ENCODE results near the gene HAL. TPM values are rescaled to one million over a fixed set of nuclear protein-coding genes. Genes with fewer than 3 reads are reported as not detected.

HAL gene
- total and polyA plus RNA-seq, 2 of the 13 experiments (the other 11 are each of a cell fraction or from before 2014, with no cell fraction given) = 0.89 to 37.8 TPM

- Histone ChIP-seq H3K27ac (ENCODE audit: extremely low read length, insufficient read depth, low read length) (peak within 1 kb of the TSS; percentile 88), H3K4me1 (ENCODE audit: insufficient read depth, low read length) (peaks cover 53% of the 10 kb centered on the region), H3K79me2 (ENCODE audit: insufficient read depth, low read length) (peaks cover 15% of the 10 kb centered on the region), H3K9ac (ENCODE audit: insufficient read depth, low read depth, low read length) (peak within 1 kb of the TSS; percentile 85), H3K4me3 (replicated peaks in 1 of 3; ENCODE audit: insufficient read depth in 1 of 3, low read depth in 2 of 3, low read length in 3 of 3) (peak within 1 kb of the TSS; percentile 72 to 92 (median 86)), H3K36me3 (replicated peaks in 1 of 2; ENCODE audit: control insufficient read depth in 1 of 2, insufficient read depth in 2 of 2, low read length in 2 of 2) (no peaks in the 10 kb centered on the region), H3K27me3 (ENCODE audit: control insufficient read depth in 1 of 2, insufficient read depth in 2 of 2, low read length in 2 of 2) (no peaks in the 10 kb centered on the region; a peak in 1 of 5 replicates), H4K20me1 (ENCODE audit: insufficient read depth, low read length) (no peaks in the 10 kb centered on the region), H3K9me3 (ENCODE audit: low read length) (no peaks in the 10 kb centered on the region), H3K4me2 (ENCODE audit: low read depth, low read length) (peak within 1 kb of the TSS; percentile 94), H2AFZ (ENCODE audit: low read length) (no peak within 1 kb of the TSS)
- ChIA-PET POLR2A (interaction anchor here (0.5 to 4.7 kb wide), 16 partner anchors 10 to 330 kb away, joined by 3 to 92 read pairs (median 9); partner anchors contain the start of gene HAL), CTCF (ENCODE audit: low intra/inter-chr PET ratio, low total read pairs) (no interaction called here)
- intact Hi-C loops (cut with micrococcal nuclease; ENCODE audit: unreplicated experiment) = loop anchor here (2.0 kb wide), 1 partner anchor 53 kb away; the partner anchor contains the start of gene HAL
- in situ Hi-C loops (cut with HindIII; ENCODE audit: extremely low pct_ligation_motif_present, low pct_unique_long_range_greater_than_20kb) = no loop called here
- WGBS (ENCODE audit: low lambda C conversion rate) = no CpG with 5 or more reads among the region's 38 CpGs
- FAIRE-seq (peak; percentile 4), DNase-seq (ENCODE audit: low spot score) (peak; percentile 45), ATAC-seq (peak; percentile 83)
- BruUV-seq (replicated peaks) = no TSS peak
- 0 out of 2 replicates have a peak, but pooled peaks have one; percentile 47 for TF ChIP-seq AFF4 (CRISPR knock-in tag; IDR thresholded peaks at IDR 0.05)
- TF ChIP-seq EEA1 (CRISPR knock-in tag; IDR thresholded peaks at IDR 0.05; ENCODE audit: borderline replicate concordance) = no peak
- TF ChIP-seq ZBTB10 (CRISPR knock-in tag; IDR thresholded peaks at IDR 0.05; ENCODE audit: borderline replicate concordance) = 0 out of 2 replicates have a peak, but pooled peaks have one; percentile 26
- TF ChIP-seq RAD51 (IDR thresholded peaks at IDR 0.05; ENCODE audit: borderline replicate concordance) = no peak
- peak; percentile 86 for TF ChIP-seq HDAC1 (CRISPR knock-in tag; IDR thresholded peaks at IDR 0.05)
- TF ChIP-seq ZNF615 (CRISPR knock-in tag; IDR thresholded peaks at IDR 0.05; ENCODE audit: borderline replicate concordance) = no peak
- peak; percentile 20 for TF ChIP-seq NR2C2 (CRISPR knock-in tag; IDR thresholded peaks at IDR 0.05; ENCODE audit: borderline replicate concordance)
- no peak for TF ChIP-seq TBX3 (IDR thresholded peaks at IDR 0.05; ENCODE audit: borderline replicate concordance)
- TF ChIP-seq ATF3 (CRISPR knock-in tag; IDR thresholded peaks at IDR 0.05) = peak; percentile 19; the same call in 1 of the 2 replicates
- TF ChIP-seq, protein P1, sequence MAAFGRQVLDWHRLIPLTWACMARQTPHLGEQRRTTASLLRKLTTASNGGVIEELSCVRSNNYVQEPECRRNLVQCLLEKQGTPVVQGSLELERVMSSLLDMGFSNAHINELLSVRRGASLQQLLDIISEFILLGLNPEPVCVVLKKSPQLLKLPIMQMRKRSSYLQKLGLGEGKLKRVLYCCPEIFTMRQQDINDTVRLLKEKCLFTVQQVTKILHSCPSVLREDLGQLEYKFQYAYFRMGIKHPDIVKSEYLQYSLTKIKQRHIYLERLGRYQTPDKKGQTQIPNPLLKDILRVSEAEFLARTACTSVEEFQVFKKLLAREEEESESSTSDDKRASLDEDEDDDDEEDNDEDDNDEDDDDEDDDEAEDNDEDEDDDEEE (CRISPR knock-in tag; IDR thresholded peaks at IDR 0.05) = 0 out of 2 replicates have a peak, but pooled peaks have one; percentile 54
- no peak for TF ChIP-seq RNF2 (conservative IDR thresholded peaks at IDR 0.05; ENCODE audit: low read depth)
- no peak for TF ChIP-seq JUNB (CRISPR knock-in tag; IDR thresholded peaks at IDR 0.05; ENCODE audit: borderline replicate concordance)
Measured at GRCh38 chr12:95943330-95943842, 52.8 kb downstream of the HAL start, which contains the start of gene AMDHD1. AMDHD1 (plus strand) TSS chr12:95943331; CDS start chr12:95943399, 68 bp downstream.
